ENCODE data around the gene IMPA2.

Gene IMPA2

DNA sequence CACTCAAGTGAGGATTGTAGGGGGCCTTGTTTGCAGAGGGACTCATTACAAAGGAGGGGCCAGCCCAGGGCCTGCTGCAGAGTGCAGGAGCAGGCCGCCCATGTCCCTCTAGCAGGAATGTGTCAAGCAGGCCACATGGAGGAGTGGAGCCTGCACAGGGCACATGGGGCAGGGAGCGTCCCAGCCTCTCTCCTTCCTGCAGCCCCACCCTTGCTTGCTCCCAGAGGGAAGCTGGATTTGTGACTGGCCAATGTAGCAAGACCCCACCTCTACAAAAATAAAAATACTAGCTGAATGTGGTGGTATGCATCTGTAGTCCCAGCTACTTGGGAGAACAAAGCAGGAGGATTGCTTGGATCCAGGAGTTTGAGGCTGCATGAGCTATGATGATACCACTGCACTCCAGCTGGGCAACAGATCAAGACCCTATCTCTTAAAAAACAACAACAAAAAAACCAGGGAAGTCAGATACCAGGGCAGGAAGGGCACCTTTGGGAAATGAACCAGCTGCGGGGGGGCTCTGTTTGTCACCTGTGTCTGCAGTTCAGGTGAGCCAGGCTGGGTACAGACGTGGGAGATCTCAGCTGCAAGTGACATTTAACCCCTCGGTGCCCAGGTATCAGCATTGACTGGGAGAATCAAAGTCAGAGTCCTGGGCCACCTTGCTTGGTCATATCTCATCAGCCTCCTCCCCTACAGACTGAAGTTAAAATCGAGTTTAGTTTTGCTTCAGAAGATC is 27.7 kb downstream of the IMPA2 start:
- no peak for DNase-seq (ENCODE audit: low read depth in 2 of 2)

DNA sequence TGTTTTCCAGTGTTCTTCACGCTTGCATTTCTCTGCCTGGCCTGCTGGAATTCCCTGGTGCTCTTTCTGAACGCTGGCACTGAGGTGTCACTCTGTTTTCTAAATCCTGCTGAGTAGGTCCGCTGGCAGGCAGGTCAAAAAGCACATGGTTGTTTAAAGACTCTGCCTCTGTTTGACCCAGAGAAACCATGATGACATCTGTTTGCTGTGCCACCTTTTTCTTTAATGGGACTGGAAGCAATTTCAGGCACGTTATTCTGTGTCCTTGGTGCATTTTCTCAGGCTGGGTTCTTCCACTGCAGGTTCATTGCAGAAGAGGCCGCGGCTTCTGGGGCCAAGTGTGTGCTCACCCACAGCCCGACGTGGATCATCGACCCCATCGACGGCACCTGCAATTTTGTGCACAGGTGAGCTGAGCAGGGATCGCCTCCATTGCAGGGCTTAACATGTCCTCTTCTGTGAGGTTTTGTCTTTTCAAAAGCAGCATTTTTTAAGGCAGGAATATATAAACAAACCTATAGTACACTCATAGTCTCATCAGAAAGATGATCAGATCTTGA is 28.4 kb downstream of the IMPA2 start:
- DNase-seq (ENCODE audit: low read depth in 2 of 2): no peak

DNA sequence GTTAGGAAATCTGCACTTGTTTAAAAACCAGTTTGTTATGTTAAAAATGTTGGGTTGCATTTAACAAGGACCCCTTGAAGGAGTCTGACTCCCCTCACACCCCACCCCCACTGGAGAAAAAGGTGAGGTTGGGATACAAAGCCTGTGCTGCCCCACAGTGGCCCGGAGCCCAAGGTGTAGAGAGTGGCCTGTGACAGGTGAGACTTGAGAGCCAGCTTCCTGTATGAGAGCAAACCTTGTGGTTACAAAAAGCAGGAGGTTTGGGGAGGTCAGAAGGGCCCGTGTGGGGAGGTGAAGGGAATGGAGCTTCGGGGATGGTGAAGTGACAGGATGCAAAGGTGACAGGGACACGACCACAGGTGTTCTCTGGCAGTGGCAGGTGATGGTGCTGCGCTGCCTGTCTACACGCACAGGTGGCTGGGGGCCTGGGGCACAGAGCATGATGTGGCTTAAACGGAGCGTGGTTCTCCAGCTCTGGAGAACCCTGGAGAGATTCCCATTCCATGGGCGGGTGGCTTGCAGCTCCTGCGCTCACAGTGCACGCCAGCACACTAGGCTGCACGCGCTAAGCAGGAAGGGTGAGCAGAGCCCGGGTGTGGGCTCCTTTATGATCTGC is 29.0 kb downstream of the IMPA2 start:
- DNase-seq (ENCODE audit: low read depth in 2 of 2): no peak

DNA sequence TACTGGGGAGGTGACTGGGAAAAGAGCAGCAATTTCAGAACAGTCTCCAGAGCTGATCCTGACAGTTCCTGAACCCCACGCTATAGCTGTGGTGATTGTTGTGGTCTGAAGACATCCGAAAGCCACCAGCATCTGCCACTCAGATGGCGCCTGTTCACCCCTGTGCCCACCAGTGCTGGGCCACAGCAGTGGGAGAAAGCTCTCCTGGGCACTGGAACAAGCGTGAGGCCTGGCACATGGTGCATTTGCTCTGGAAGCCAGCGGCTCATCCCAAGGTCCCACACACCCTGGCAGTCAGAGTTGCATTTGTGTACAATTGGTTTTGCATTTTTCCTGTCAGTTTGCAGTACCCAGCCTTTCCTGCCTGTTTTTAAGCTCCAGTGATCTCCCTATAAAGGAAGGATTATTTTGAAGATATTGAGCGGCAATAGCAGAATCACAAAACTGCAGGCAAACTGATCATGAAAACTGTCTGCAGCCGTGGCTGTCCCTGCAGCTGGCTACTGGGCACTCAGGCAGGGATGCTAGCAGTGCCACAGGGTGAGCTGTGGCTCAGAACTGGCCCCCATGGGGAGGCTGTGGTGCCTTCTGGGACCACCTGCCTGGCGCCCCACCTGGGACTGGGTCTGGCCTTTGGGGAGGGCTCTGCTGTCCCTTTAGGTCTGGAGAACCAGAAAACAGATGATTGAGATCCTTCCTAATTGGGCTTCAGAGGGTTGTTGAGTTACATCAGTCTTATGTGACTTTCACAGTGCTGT is 30.1 kb downstream of the IMPA2 start:
- DNase-seq (ENCODE audit: low read depth in 2 of 2): no peak

DNA sequence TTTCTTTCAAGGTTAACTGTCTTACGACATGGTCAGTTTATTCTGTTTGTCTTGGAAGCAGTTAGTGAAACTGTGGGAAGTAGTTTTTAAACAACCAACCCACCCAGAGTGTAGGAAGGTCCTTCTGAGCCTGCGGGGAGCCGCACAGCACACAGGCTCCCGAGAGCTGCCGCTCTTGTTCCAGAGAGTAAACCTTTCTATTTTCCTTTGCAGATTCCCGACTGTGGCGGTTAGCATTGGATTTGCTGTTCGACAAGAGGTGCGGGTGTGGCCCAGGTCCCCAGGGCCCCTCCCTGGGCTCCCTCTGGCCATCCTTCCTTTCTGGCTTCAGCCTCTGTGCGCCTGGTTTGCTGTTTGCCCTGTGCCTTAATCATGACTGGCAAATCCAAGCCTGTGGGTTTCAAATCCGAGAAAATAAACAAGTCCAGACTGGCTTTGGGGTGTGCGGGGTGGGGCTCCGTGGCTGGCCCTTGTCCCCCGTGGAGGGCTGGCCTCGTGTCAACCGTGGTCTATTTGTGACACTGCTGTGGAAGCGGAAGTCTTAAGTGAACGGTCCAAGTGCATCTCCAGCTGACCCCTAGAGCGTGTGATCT is 30.7 kb downstream of the IMPA2 start:
- no peak for DNase-seq (ENCODE audit: low read depth in 2 of 2)

DNA sequence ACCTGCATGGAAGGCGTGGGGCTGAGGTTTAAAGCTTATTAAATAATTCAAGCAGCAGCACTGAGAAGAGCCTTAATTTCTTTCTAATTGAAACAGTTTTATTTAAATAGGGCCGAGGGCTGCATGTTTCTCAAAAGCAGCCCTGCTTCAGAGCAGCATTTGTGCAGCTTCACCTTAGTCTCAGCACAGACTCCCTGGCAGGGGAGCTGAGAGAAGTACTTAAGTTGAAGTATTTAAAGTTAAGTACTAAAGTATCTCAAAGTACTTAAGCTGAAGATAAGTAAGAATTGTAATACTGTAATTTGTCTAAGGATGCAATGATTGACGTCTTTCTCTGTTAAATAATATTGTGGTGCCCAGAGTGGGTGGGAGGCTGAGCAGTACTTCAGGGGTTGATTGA is 31.4 kb downstream of the IMPA2 start:
- no peak for DNase-seq (ENCODE audit: low read depth in 2 of 2)

DNA sequence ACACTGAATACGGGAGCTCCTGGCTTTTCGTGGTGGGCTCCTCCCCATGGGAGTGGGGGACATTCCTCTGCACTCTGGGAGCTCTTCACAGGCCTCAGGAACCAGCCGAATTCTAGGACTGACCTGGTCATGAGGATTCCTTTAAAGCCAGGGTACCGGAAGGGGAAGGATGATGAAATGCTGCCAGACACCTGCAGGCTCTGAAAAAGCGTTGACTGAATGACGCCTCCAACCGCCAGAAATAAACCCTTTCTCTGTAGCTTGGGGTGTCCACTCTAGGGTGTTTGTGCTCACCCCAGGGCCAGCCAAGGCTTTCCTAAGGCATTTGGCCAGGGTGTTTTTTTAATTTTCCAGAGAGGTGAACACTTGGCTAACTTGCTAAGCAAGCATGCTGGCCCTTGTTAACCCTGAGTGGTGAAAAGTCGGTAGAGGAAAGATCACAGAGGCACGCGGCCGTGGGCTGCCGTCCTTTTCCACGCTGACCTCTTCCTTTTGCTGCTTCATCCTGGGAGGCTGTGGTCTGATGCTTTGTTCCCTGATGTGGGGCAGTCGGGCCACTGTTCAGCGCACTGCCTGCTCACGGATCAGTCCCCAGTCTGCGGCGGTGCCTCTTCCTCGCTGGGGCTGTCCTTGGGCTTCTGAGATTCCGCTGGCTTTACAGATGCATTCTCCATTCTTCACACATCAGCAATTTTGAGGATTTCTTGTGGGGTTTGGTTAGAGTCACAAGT is 32.0 kb downstream of the IMPA2 start:
- no peak for DNase-seq (ENCODE audit: low read depth in 2 of 2)

DNA sequence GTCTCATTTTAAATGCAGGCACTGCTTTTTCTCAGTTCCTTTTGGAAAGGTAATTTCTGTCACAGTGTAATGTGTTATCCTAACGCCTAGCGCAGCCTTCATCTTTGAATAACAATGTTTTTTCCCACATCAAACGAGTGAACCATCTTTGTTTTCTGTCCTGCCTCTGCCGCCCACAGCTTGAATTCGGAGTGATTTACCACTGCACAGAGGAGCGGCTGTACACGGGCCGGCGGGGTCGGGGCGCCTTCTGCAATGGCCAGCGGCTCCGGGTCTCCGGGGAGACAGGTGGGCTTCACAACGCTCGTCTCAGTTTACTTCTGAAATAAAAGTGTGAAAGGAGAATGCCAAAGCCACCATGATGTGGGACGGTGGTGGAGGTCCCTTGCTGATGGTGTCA is 32.8 kb downstream of the IMPA2 start:
- DNase-seq (ENCODE audit: low read depth in 2 of 2): no peak

DNA sequence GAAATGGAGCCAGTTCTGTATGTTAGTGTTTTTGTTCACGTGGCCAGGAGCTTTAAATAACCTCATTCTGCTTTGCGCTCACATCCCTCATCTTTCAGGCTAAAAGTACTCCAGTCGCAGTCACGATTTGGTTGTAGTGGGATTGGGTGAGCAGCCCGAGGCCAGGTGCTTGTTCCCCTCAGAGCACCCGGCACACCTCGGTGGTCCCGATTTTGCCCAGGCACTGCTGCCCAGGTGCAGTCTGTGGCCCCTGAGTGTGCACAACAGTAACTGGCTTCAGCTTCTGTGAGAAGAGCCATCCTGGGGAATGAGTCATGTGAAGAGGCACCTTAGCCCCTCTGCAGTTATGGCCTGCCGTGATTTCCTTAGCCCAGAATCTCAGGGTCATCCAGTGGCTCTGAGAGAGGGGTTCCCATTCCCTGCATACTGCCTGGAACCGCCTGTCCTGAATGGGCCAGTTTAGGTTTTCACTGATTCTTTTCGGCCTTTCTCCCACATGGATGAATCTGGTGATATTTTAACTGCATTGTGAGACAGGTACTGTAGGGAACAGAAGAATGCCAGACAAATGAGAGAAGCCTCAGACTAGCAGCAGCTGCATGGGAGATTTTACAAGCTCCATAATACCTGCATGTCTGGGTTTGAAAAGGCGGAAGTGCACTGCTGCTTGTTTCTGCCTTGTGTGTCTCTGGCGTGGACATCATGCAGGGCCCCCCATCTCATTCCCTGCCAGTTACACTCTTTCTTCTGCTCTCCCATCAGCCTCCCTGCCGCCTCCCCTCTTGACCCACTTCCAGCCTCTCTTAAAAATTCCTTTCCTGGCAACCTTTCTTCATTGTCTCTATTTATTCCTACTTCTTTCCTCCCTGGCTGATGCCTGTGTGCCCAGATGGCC is 33.5 kb downstream of the IMPA2 start:
- DNase-seq (ENCODE audit: low read depth in 2 of 2): no peak

DNA sequence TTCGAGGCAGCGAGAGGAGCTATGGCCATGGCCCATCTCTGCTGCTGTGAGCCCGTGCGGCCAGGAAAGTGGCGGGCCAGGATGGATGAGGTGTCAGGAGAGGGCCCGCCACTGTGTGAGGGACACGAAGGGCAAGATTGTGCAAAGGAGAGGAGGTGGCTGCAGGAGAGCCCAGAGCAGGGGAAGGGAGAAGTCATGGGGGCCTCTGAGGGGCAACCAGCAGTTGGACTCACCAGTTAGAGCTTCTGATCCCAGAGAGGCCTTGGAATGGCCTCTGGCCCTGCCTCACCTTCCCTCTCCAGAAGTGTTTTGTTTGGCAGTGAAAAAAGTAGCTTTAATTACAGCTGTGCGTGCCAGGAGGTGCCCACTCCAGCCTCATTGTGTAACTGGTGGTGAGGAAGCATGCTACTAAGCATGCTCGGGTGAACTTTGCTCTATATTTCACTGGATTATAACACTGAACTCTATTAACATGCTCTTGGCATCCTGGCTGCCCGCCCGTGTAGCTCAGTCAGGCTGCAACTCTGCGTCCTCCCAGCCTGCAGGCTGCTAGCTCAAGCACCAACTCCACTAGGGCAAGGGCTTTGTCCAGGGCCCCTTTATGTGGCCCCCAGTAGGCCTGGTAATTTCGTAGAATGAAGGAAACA is 34.2 kb downstream of the IMPA2 start:
- DNase-seq (ENCODE audit: low read depth in 2 of 2): no peak

DNA sequence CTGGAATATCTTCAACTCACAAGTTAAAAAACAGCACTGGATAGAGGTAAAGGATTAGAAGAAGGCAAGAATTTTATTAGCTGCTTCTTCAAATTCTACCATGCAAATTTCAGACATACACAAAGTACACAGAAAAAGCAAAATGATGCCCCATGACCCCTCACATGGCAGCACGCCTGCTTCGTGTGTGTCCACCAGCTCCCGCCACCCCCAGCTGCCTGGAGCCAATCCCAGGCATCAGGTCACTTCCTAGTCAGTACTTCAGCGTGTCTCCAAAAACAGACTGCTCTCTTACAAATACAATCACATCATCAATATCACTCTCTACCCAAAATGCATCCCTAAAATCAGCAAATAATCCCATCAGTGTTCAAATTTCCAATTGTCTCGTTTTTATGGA is 35.8 kb downstream of the IMPA2 start:
- no peak for DNase-seq (ENCODE audit: low read depth in 2 of 2)

DNA sequence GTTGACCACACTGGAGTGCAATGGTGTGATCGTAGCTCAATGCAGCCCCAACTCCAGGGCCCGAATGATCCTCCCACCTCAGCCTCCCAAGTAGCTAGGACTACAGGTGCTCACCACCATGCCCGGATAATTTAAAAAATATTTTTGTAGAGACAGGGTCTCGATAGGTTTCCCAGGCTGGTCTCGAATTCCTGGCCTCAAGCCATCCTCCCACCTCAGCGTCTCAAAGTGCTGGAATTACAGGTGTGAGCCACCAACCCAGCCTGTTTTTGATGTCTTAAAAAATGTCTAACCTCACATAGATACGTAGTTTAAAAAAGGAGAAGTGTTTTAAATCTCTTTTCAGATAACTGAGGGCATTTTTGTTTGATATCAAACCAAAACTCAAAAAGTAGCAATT is 37.6 kb downstream of the IMPA2 start:
- DNase-seq (ENCODE audit: low read depth in 2 of 2): no peak

DNA sequence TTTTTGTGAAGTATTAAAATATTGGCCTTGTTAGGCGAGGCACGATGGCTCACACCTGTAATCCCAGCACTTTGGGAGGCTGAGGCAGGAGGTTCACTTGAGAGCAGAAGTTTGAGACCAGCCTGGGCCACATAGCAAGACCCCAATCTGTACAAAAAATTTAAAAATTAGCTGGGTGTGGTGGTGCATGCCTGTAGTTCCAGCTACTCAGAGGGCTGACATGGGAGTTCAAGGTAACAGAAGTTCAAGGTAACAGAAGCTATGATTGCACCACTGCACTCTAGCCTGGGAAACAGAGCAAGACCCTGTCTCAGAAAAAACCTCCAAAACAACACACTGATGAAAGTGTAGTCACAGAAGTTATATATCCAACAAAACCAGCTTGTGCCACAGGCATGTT is 39.8 kb downstream of the IMPA2 start:
- no peak for DNase-seq (ENCODE audit: low read depth in 2 of 2)

DNA sequence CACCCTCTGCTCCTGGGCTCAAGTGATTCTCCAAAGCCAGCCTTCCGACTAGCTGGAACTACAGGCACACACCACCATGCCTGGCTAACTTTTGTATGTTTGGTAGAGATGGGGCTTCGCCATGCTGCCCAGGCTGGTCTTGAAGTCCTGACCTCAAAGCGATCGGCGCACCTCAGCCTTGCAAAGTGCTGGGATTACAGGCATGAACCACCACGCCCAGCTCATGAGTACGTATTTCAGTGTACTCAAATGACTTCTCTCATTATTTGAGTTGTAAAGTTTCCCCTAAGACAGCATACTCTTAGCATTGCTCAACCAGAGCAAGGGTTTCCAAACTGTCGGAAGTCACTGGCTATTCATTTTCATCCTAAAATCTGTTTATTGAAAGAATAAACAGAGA is 40.3 kb downstream of the IMPA2 start:
- no peak for DNase-seq (ENCODE audit: low read depth in 2 of 2)

DNA sequence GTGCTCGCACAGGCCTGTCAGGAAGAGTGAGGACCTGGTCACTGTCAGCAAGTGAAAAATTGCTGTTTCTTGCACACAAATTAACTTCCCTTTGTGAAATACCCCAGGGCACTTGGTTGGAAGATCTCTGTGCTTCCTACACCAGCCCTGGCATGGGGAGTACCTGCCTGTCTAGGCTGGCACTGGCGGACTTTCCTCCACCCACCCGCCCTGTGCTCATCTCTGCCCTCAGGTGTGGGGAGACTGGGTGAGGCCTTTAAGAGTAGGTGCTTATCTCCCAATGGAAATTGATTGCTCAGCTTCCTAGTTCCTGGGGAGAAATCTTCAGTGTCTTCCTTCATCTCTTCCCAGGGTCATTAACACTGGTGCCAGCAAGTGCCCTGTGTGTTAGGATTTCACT is 42.1 kb downstream of the IMPA2 start:
- no peak for DNase-seq (ENCODE audit: low read depth in 2 of 2)

DNA sequence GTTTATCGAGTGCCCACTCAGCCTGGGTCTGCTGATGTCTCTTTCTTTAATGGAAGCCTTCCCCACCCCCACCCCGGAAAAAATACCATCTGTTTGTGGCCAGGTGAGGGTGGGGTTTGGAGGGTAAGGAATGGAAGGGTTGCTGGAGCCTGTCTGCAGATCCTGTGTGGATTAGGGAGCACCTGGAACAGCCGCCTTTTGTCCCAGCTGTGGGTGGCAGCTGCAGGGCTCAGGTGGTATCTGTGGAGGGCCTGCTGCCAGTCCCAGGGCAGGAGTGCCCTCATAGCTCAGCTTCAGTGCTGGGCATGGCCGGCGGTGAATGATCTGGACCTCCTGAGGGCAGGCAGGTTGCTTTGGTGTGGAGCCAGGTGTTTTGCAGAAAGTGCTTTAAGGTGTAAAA is 45.3 kb downstream of the IMPA2 start:
- no peak for DNase-seq (ENCODE audit: low read depth in 2 of 2)

DNA sequence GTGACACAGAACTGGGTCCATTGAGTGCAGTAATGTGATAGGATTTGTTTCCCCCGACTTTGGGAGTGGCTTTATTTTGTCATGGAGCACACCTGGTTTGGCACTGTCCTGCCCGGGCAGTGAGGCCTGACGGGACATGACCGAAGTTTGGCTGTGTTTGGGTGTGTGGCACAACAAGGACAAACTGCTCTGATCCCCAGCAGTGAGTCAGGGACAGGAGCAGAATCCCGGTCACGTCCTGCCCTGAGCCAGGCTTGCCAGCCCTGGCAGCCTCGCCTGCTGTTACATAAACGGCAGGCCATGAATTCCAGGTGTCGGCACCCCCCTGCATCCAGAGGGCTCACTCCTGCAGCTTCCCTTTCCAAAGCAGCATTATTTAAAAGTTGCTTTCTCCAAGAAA is 45.7 kb downstream of the IMPA2 start:
- no peak for DNase-seq (ENCODE audit: low read depth in 2 of 2)

DNA sequence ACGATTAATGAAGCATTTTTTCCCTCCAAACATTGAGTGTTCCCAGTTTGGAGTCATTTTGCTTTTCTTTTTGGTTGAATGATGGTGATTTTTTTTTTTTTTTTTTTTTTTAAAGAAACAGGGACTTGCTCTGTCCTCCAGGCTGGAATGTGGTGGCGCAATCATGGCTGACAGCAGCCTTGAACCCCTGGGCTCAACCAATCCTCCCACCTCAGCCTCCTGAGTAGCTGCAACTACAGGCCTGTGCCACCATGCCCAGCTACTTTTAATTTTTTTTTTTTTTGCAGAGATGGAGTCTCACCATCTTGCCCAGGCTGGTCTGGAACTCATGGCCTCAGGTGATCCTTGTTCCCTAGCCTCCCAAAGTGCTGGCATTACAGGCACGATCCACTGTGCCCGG is 46.2 kb downstream of the IMPA2 start:
- DNase-seq (ENCODE audit: low read depth in 2 of 2): no peak

DNA sequence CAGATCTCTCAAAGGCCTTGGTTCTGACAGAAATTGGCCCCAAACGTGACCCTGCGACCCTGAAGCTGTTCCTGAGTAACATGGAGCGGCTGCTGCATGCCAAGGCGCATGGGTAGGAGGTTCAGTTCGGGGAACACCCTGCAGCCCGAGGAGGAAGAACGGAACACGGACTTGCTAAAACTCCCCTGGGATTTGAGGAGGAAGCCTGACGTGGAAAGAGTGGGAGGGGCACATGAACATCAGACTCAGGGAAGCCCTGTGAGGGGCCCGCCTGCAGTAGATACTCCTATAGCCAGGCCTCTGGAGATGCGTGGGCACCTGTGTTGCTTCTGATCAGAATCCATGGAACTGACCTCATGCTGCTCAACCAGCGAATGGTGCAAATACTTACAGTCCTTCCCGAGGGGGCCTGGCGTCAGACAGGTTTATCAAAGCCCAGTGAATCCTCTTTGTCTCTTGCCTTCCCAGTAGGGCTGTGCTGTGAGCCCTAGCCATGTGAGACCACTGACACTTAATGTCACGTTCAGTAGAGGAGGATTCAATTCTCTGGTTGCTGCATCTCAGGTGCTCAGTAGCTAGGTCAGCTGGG is 46.8 kb downstream of the IMPA2 start:
- DNase-seq (ENCODE audit: low read depth in 2 of 2): no peak

DNA sequence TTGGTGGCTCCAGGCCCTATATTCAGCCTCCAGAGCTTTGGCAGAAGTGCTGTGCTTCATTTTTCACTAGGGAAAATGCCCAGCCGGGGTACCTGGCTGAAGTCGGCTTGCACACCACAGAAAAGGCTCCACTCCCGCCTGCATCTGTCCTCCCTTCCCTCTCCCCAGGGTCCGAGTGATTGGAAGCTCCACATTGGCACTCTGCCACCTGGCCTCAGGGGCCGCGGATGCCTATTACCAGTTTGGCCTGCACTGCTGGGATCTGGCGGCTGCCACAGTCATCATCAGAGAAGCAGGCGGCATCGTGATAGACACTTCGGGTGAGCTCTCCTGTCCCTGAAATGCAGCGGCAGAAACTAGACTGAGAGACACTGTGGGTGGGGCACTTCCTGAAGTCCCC is 47.4 kb downstream of the IMPA2 start:
- DNase-seq (ENCODE audit: low read depth in 2 of 2): no peak
